Fibroblast of skin of abdomen (primary cell): Measurements from ENCODE around the gene WNT10A. TPM values are rescaled to one million over a fixed set of nuclear protein-coding genes. Genes with fewer than 3 reads are reported as not detected.
A peak's percentile ranks its signal among the peaks of the same experiment; 100 is the strongest.
"Not testable (repeated sequence)": the region's sequence is repeated elsewhere in the genome, so short reads cannot be mapped to it uniquely, and the experiment has no call there.

Experiments used
- DNase-seq: peaks from one replicate; pipeline ENCODE4 v3.0.0-alpha.2; 2013
- polyA plus RNA-seq, 2 experiments: library from polyadenylated mRNA; unstranded; fragments of 120-200 nt; gene quantifications; one replicate each; pipeline ENCODE4 v1.2.1, GENCODE V29; 2013; ENCODE audit not compliant: insufficient read length in 2 of 2

The WNT10A gene
- polyA plus RNA-seq (2013, experiment 1 of 2; ENCODE audit: insufficient read length), result 0.21 TPM
- 0.04 TPM for polyA plus RNA-seq (2013, experiment 2 of 2; ENCODE audit: insufficient read length)

- DNase-seq, result no peak
These were observed at the start of gene WNT10A for GRCh38 chr2:218880102-218880858. WNT10A (plus strand) TSS chr2:218880852; CDS start chr2:218880996, 144 bp downstream.

- DNase-seq, result no peak
These were observed 49.2 kb upstream of the WNT10A start, which contains the start of gene PRKAG3 for GRCh38 chr2:218831378-218831990. PRKAG3 (minus strand) TSS chr2:218831803.

DNA sequence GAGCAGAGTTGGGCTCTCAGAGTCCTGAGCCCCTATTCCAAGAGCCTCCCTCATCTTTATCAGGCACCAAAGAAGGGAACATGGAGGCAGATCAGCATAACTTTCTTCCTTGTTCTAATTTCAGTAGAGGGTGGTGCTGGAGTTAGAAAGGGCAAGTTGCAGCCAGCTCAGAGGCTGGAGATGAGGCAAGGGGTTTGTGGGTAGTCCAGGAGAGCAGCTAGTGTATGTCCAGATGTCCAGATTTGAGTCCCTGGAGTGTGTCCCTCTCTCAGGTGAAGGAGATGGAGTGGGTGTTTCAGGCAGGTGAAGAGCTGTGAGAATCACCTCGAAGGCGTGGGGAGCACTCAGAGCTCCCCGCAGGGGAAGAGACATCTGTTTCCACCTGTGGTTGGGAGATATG lies 48.6 kb upstream of the WNT10A start:
- no peak for DNase-seq

- DNase-seq, result no peak
These were observed 48.1 kb upstream of the WNT10A start for GRCh38 chr2:218832520-218832919.

DNA sequence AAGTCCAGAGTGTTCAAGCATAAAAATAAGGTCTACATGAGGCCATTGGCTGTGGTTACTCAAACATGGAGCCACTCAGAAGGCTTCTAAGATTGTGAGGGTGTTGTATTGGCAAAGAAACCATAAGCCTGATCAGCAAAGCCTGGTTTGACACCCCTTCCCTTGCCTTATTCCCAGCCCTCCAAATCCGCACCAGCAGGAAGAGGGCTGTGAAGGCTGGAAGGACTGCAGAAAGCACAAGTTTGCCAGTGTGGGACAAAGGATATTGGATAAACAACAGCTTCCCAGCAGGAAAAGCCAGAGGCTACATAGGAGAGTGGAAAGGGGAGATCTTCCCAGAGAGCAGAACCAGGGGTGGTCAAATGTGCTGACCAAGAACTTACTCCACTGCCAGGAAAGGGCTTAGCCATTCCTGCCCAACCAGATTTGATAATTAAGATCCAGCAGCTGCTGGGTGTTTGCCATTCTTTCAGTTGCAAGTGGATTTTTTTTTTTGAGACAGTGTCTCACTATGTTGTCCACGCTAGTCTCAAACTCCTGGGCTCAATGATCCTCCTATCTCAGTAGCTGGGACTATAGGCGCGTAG lies 47.5 kb upstream of the WNT10A start:
- no peak for DNase-seq

GRCh38 chr2:218834685-218835084 lies 46.0 kb upstream of the WNT10A start:
- no peak for DNase-seq

DNA sequence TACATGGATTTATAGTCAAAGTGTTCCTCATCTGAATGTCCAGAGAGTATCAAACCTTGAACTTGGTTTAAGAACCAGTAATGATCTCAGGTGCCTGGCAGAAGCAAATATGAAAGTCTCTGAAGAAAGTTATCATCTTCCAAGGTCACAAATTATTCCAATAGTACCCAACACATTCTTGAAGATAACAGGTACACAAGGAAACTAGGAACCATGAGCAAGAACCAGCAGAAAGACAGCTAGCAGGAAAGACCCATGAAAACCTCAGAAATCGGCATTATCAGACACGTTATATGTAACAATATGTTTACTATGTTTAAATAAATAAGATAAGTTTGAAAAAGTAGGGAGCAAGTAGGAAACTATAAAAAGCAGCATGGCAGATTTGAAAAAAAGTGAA lies 43.2 kb upstream of the WNT10A start:
- DNase-seq, result no peak

- DNase-seq, result peak; percentile 51
These were observed 41.2 kb upstream of the WNT10A start for GRCh38 chr2:218839430-218839829.

DNA sequence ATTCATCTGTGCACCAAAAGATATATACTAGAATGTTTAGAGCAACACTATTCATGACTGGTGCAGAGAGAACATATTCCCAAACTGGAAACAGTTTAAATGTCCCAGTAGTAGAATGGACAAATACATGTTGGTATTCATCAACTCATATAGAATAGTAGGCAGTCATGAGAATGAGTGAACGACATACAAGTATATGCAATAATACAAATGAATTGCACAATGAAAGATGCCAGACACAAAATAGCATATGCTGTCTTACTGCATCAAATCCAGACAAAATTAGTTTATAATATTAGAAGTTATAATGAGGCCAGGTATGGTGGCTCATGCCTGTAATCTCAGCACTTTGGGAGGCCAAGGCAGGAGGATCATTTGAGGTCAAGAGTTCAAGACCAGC lies 40.8 kb upstream of the WNT10A start:
- no peak for DNase-seq

GRCh38 chr2:218844334-218844733 lies 36.3 kb upstream of the WNT10A start:
- DNase-seq, result not testable (repeated sequence)

- not testable (repeated sequence) for DNase-seq
These were observed 33.7 kb upstream of the WNT10A start for GRCh38 chr2:218846963-218847362.

- DNase-seq, result no peak
These were observed 30.9 kb upstream of the WNT10A start for GRCh38 chr2:218849721-218850120.

- no peak for DNase-seq
These were observed 29.9 kb upstream of the WNT10A start for GRCh38 chr2:218850796-218851195.

DNA sequence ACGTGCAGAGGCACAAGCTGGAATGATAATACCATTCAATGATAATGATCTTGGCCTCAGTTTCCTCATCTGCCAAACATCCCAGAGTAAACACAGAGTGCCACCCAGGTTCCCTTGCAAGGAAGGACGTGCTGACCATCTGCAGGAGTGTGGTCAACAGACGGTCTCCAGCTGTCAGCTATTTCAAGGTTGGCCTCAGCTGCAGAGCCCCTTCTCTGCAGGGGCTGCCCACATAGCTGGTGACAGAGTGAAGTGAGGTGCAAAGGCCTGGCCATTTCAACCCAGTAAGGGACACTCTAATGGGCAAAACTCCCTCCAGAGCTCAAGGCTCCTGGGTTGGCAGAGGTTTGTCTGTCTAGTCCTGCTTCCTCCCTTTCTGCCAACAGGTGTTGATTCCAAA lies 29.4 kb upstream of the WNT10A start:
- DNase-seq, result no peak

- DNase-seq, result peak; percentile 42
These were observed 27.6 kb upstream of the WNT10A start for GRCh38 chr2:218852911-218853667.

GRCh38 chr2:218853766-218854165 lies 26.9 kb upstream of the WNT10A start:
- peak; percentile 61 for DNase-seq

DNA sequence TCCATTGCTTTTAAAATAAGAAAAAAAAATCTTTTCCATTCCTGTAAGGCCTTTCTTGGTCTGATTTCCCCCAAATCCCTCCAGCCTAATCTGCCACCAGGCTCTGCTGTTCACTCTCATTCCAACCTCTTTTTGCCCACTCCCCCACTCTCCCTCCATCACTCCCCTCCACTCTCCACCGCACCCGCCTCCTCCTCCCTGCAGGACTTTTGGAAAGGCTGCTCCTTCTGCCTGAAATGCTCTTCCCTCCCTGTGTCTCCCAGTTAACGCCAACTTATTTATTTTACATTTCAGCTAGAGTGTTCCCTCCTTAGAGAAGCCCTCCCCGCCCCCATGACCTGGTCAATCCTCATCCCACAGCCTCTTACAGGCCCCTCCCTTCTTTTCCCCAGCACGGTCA lies 25.8 kb upstream of the WNT10A start:
- DNase-seq, result no peak

GRCh38 chr2:218855305-218856166 lies 25.1 kb upstream of the WNT10A start:
- no peak for DNase-seq

DNA sequence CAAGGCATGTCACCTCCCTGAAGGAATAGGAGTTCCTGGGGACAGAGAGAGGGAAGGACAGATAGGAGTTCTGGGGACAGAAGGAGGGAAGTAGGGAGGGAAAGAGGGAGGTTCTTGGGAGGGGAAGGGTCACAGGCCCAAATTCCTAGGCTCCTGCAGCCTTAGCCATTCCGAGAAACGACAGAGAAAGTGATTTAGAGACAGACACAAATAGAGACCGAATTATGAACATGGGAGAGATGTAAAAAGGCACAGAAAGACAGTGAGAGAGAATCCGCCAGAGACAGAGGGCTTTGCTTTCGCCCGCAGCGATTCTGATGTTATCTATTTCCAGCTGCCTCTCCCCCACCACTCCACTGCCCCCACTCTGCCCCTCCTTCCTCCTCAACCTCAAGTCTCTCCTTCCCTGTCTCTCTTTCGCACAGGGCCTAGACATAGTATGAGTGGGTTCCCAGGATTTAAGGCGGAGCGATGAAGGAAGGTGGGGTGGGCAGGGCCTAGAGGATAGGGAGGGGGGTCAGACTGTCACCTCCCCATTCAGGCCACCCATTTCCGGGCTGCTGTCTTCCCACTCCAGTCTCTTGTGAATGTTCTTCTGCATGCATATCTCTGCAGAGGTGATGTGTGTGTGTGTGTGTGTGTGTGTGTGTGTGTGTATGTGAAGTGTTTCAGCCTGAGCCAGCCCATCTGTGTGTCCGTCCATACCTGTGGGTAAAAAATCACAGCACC lies 24.3 kb upstream of the WNT10A start:
- no peak for DNase-seq

DNA sequence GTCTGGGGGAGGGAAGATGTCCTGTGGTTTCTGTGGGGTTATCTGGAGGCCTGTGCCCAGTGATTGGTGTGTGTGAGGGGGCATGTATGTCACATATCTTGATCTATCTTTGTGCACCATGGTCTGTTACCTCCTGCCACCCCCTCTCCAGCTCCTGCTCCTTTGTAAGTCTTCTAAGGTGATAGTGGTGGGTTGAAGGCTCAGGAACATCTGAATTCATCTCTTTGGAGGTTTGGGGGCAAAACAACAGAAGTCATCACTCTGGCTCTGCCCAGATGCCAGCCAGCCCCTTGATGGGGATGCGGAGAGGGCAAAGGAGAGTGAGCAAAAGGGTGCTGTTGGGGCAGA lies 23.8 kb upstream of the WNT10A start:
- DNase-seq, result no peak
